Breast epithelium (tissue), 4 donors: ENCODE data around the gene NOD1. TPM values are rescaled to one million over a fixed set of nuclear protein-coding genes. Genes with fewer than 3 reads are reported as not detected.
"Not testable (repeated sequence)": the region's sequence is repeated elsewhere in the genome, so short reads cannot be mapped to it uniquely, and the experiment has no call there.

Source experiments
- DNase-seq, 2 donors: peaks; one replicate each; pipeline ENCODE4 v3.0.0-alpha.2; 2019; ENCODE audit warnings: low spot score in 2 of 2
- H3K27ac ChIP-seq, 2 donors: fragments of 200-600 bp; sonication (generic) in 1 of 2; one replicate each; pipeline ENCODE4 v1.5.1; 2016 to 2019; ENCODE audit warnings: mild to moderate bottlenecking in 1 of 2
- H3K27me3 ChIP-seq, 2 donors: fragments of 200-600 bp; sonication (generic) in 1 of 2; one replicate each; pipeline versions ENCODE4 v1.5.1 to v1.6.0; 2017 to 2019; ENCODE audit warnings: control low read depth in 1 of 2, mild to moderate bottlenecking in 1 of 2
- H3K36me3 ChIP-seq: fragments of 200-600 bp; one replicate; pipeline ENCODE4 v1.5.1; 2019
- H3K4me1 ChIP-seq, 2 donors: fragments of 200-600 bp; sonication (generic); one replicate each; pipeline ENCODE4 v1.5.1; 2016 to 2019; ENCODE audit warnings: control low read depth in 1 of 2
- H3K4me3 ChIP-seq, 3 donors: fragments of 200-600 bp; sonication (generic); 1 replicate in 2 of 3; 2 replicates in 1 of 3; pipeline ENCODE4 v1.5.1; 2016 to 2019; ENCODE audit warnings: mild to moderate bottlenecking in 3 of 3, moderate library complexity in 2 of 3
- H3K9me3 ChIP-seq, 2 donors: fragments of 200-600 bp; sonication (generic) in 1 of 2; one replicate each; pipeline ENCODE4 v1.5.1; 2016 to 2019; ENCODE audit warnings: control low read depth in 1 of 2
- CTCF ChIP-seq, 3 donors: fragments of 450-650 bp; IDR thresholded peaks; one replicate each; pipeline ENCODE4 v1.5.1; 2016 to 2017; ENCODE audit warnings: antibody characterized with exemption in 3 of 3, mild to moderate bottlenecking in 3 of 3, moderate library complexity in 3 of 3
- POLR2A ChIP-seq: fragments of 450-650 bp; IDR thresholded peaks from one replicate; pipeline ENCODE4 v1.6.1; 2016; ENCODE audit warnings: antibody characterized with exemption, mild to moderate bottlenecking, moderate library complexity
- POLR2AphosphoS5 ChIP-seq, 3 donors: sonication (generic); formaldehyde crosslinking; IDR thresholded peaks; one replicate each; pipeline ENCODE4 v1.6.1; 2017; ENCODE audit warnings: antibody characterized with exemption in 3 of 3
- intact Hi-C: fragments of 100-400 bp; cut with DNase I; formaldehyde crosslinking; loops from one replicate; pipeline ENCODE4 v1.15.1; 2023; ENCODE audit warnings: low total_unique reads
- total RNA-seq, 3 donors: library from RNA; depleted of rRNA; stranded (reverse); fragments of >200 nt; gene quantifications; one replicate each; pipeline ENCODE4 v1.1.0, GENCODE V29; 2016

Gene NOD1
- total RNA-seq, 3 donors from 2014 or later = 11.2 to 34.4 (median 21.4) TPM

- intact Hi-C loops = no loop called here
Observed at GRCh38 chr7:30421647-30422196, 56.9 kb downstream of the NOD1 start.

GRCh38 chr7:30420662-30421061 is 57.9 kb downstream of the NOD1 start:
- intact Hi-C loops = no loop called here
- no peaks in the 10 kb centered on the region for H3K27me3 ChIP-seq
- H3K4me3 ChIP-seq = no peak overlapping the region
- H3K9me3 ChIP-seq = no peaks in the 10 kb centered on the region
- no peak for DNase-seq
- TF ChIP-seq POLR2AphosphoS5 (IDR thresholded peaks at IDR 0.05) = no peak
- no peak for TF ChIP-seq CTCF (IDR thresholded peaks at IDR 0.05)
- no peak for TF ChIP-seq POLR2A
- no peaks in the 10 kb centered on the region for H3K36me3 ChIP-seq
- no peaks in the 10 kb centered on the region for H3K4me1 ChIP-seq
- H3K27ac ChIP-seq = no peak overlapping the region

More at GRCh38 chr7:30421647-30422196, 56.9 kb downstream of the NOD1 start:
- no peaks in the 10 kb centered on the region for H3K27me3 ChIP-seq
- H3K4me3 ChIP-seq = no peak overlapping the region
- H3K4me1 ChIP-seq = no peaks in the 10 kb centered on the region
- H3K36me3 ChIP-seq = no peaks in the 10 kb centered on the region
- H3K27ac ChIP-seq = no peak overlapping the region
- TF ChIP-seq CTCF (IDR thresholded peaks at IDR 0.05) (no peak), POLR2AphosphoS5 (IDR thresholded peaks at IDR 0.05) (no peak), POLR2A (no peak)
- H3K9me3 ChIP-seq = no peaks in the 10 kb centered on the region
- DNase-seq = no peak

DNA sequence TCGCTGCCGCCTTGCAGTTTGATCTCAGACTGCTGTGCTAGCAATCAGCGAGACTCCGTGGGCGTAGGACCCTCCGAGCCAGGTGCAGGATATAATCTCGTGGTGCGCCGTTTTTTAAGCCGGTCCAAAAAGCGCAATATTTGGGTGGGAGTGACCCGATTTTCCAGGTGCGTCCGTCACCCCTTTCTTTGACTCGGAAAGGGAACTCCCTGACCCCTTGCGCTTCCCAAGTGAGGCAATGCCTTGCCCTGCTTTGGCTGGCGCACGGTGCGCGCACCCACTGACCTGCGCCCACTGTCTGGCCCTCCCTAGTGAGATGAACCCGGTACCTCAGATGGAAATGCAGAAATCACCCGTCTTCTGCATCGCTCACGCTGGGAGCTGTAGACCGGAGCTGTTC is 58.5 kb downstream of the NOD1 start:
- DNase-seq, H3K4me1 ChIP-seq, intact Hi-C loops: not testable (repeated sequence)

DNA sequence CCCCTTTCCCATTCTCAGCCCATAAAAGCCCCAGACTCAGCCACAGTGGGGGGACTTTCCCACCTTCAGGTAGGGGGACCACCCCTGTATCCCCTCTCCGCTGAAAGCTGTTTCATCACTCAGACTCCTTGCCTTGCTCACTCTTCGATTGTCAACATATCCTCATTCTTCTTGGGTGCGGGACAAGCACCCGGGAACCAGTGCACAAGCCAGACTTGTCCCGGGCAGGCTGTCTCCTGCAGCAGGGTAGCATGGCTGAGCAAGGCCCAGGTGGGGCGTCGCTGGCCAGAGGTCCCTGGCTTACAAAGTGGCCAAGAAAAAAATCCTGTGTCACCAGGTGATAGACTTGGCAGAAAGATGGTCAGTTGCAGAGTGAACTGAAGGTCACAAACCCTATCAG is 64.7 kb downstream of the NOD1 start:
- H3K36me3 ChIP-seq = no peaks in the 10 kb centered on the region
- TF ChIP-seq POLR2AphosphoS5 (IDR thresholded peaks at IDR 0.05) = no peak
- no peak for TF ChIP-seq POLR2A
- no peak for TF ChIP-seq CTCF (IDR thresholded peaks at IDR 0.05)
- intact Hi-C loops = loop anchor here (10.0 kb wide), 1 partner anchor 139 kb away; no protein-coding TSS in a partner anchor
- no peaks in the 10 kb centered on the region for H3K4me1 ChIP-seq
- no peaks in the 10 kb centered on the region for H3K27me3 ChIP-seq
- H3K9me3 ChIP-seq = no peaks in the 10 kb centered on the region
- no peak overlapping the region for H3K4me3 ChIP-seq
- H3K27ac ChIP-seq = no peak overlapping the region
- DNase-seq = no peak

More for the DNA sequence above, 58.5 kb downstream of the NOD1 start:
- not testable (repeated sequence) for H3K4me3 ChIP-seq, H3K27ac ChIP-seq, H3K36me3 ChIP-seq, H3K27me3 ChIP-seq, H3K9me3 ChIP-seq

GRCh38 chr7:30412782-30413504 is 65.6 kb downstream of the NOD1 start:
- Histone ChIP-seq H3K4me3 (no peak overlapping the region), H3K27ac (peak overlapping the region in 1 of 2 donors; percentile 10), H3K9me3 (no peaks in the 10 kb centered on the region), H3K4me1 (no peaks in the 10 kb centered on the region), H3K27me3 (no peaks in the 10 kb centered on the region), H3K36me3 (no peaks in the 10 kb centered on the region)
- TF ChIP-seq POLR2A = no peak
- peak in 2 of 3 donors; percentile 63 to 75 for TF ChIP-seq CTCF (IDR thresholded peaks at IDR 0.05)
- peak in 1 of 3 donors; percentile 65 for TF ChIP-seq POLR2AphosphoS5 (IDR thresholded peaks at IDR 0.05)
- DNase-seq = peak in 1 of 2 donors; percentile 39
- intact Hi-C loops = loop anchor here (10.0 kb wide), 1 partner anchor 138 kb away; no protein-coding TSS in a partner anchor
